Midbrain (tissue), 1 donor: ENCODE data around the gene HOXA5.
A peak's percentile ranks its signal among the peaks of the same experiment; 100 is the strongest.

Experiments used
- DNase-seq: peaks from one replicate; lab custom pipeline; 2025; lab: John Stamatoyannopoulos, UW

Gene HOXA5

GRCh38 chr7:27106901-27107240 is 36.6 kb downstream of the HOXA5 start:
- DNase-seq = no peak

GRCh38 chr7:27106181-27106900 is 37.1 kb downstream of the HOXA5 start:
- DNase-seq = no peak

GRCh38 chr7:27105301-27106031 is 38.0 kb downstream of the HOXA5 start:
- no peak for DNase-seq

GRCh38 chr7:27104341-27105058 is 39.0 kb downstream of the HOXA5 start:
- no peak for DNase-seq

- DNase-seq = no peak
These were observed 39.8 kb downstream of the HOXA5 start for GRCh38 chr7:27103489-27104226.

- DNase-seq = no peak
These were observed 40.7 kb downstream of the HOXA5 start, which contains the start of gene HOXA2 for GRCh38 chr7:27102581-27103442. Gene HOXA2 (minus strand): TSS chr7:27102683. CDS start chr7:27102500, 183 bp downstream.

GRCh38 chr7:27101957-27102580 is 41.4 kb downstream of the HOXA5 start:
- DNase-seq = no peak

GRCh38 chr7:27101171-27101956 is 42.1 kb downstream of the HOXA5 start:
- DNase-seq = no peak

- DNase-seq = no peak
These were observed 42.7 kb downstream of the HOXA5 start for GRCh38 chr7:27100694-27101170.

- no peak for DNase-seq
These were observed 43.8 kb downstream of the HOXA5 start for GRCh38 chr7:27099453-27100370.

- DNase-seq = no peak
These were observed 44.7 kb downstream of the HOXA5 start for GRCh38 chr7:27098578-27099451.

GRCh38 chr7:27097686-27098577 is 45.5 kb downstream of the HOXA5 start:
- no peak for DNase-seq

GRCh38 chr7:27096768-27097514 is 46.5 kb downstream of the HOXA5 start:
- no peak for DNase-seq

- peak; percentile 16 for DNase-seq
These were observed 47.3 kb downstream of the HOXA5 start, which contains the start of gene HOXA1 for GRCh38 chr7:27095897-27096767. Gene HOXA1 (minus strand): TSS chr7:27096000. CDS start chr7:27095912, 88 bp downstream.
